Renal cortical epithelial cell (primary cell): ENCODE results near the gene FGFBP1. TPM values are rescaled to one million over a fixed set of nuclear protein-coding genes. Genes with fewer than 3 reads are reported as not detected.

Experiments
- total RNA-seq: library from RNA; depleted of rRNA; stranded (reverse); fragments of >200 nt; gene quantifications from 2 replicates; pipeline ENCODE4 v1.2.3, GENCODE V29; 2014

The FGFBP1 gene
- total RNA-seq, 1 donor from 2014 or later, result 0.50 TPM

Other genes with a start within 250 kb of the FGFBP1 start
- 0.70 and 8.7 TPM in 2 replicates for gene BST1, start 235.7 kb downstream of the FGFBP1 start, total RNA-seq
- gene CD38, start 160.4 kb downstream of the FGFBP1 start, total RNA-seq, result 0.52 TPM in 1 of 2 replicates, not detected in the other
- not detected in 2 replicates for gene FGFBP2, start 24.4 kb upstream of the FGFBP1 start, total RNA-seq
- gene PROM1, start 145.3 kb upstream of the FGFBP1 start, total RNA-seq, result 61.6 and 98.4 TPM in 2 replicates